Heart left ventricle (tissue), 13 donors: ENCODE results near the gene AVPR2.

ENCODE experiments used
- POLR2A ChIP-seq, 2 donors: fragments of 450-650 bp; IDR thresholded peaks; one replicate each; pipeline ENCODE4 v1.6.1; 2017; ENCODE audit warnings: antibody characterized with exemption in 2 of 2, mild to moderate bottlenecking in 2 of 2, moderate library complexity in 2 of 2
- TF ChIP-seq, protein P1 (sequence below), 12 donors: fragments of 200-600 bp; sonication (generic) in 4 of 12; IDR thresholded peaks; one replicate each; pipeline versions ENCODE4 v1.5.0 to v1.8.0; 2018 to 2022; ENCODE audit warnings: antibody characterized with exemption in 12 of 12, mild to moderate bottlenecking in 5 of 12
- donor health status: ischemic (EF 13 %, LVEDD 7.1; RV severe dilation, severe dysfunction).
- donor health status: DM: no; HTN: yes; CAD: no.
- donor health status: DM: no; HTN: no; CAD: no.
- donor health status: ischemic (EF 25% LVEDD 6.9; RV normal size, moderate dysfunction).
- donor health status: ischemic (EF 25% LVEDD 5.7; RV mildly dilated, moderate dysfunction).
- donor health status: ischemic (EF 35%, LVEDD 5.7; RV mildly dilated, moderate dysfunction).
- donor health status: nonischemic (EF 11% LVEDD 7.7; RV severe dilation, severe dysfunction).
- donor health status: DM: yes; HTN: yes; CAD: no.
- donor health status: PGD.
- donor health status: ischemic (EF 29% LVEDD 5.4; RV normal size, mild dysfunction).
- donor health status: nonischemic (EF 23%, LVEDD 6.1; RV moderate dilation, normal function).

DNA sequence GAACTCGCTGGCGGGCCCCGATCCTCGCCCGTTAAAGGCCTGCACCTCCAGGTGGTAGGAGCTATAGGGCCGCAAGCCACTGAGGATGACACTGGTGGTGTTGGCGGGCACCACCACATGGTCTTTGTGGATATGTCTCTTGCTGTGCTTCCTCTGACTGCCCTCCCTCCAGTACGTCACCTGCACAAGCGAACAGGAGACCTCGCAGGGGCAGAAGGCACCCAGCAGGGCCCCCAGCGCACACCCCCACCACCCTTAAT lies 39.2 kb upstream of the AVPR2 start:
- TF ChIP-seq, protein P1, sequence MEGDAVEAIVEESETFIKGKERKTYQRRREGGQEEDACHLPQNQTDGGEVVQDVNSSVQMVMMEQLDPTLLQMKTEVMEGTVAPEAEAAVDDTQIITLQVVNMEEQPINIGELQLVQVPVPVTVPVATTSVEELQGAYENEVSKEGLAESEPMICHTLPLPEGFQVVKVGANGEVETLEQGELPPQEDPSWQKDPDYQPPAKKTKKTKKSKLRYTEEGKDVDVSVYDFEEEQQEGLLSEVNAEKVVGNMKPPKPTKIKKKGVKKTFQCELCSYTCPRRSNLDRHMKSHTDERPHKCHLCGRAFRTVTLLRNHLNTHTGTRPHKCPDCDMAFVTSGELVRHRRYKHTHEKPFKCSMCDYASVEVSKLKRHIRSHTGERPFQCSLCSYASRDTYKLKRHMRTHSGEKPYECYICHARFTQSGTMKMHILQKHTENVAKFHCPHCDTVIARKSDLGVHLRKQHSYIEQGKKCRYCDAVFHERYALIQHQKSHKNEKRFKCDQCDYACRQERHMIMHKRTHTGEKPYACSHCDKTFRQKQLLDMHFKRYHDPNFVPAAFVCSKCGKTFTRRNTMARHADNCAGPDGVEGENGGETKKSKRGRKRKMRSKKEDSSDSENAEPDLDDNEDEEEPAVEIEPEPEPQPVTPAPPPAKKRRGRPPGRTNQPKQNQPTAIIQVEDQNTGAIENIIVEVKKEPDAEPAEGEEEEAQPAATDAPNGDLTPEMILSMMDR (IDR thresholded peaks at IDR 0.05) = no peak
- no peak for TF ChIP-seq POLR2A (IDR thresholded peaks at IDR 0.05)
